Heart left ventricle (tissue), 13 donors: ENCODE results near the gene CYSTM1.

Source experiments
- POLR2A ChIP-seq, 2 donors: fragments of 450-650 bp; IDR thresholded peaks; one replicate each; pipeline ENCODE4 v1.6.1; 2017; ENCODE audit warnings: antibody characterized with exemption in 2 of 2, mild to moderate bottlenecking in 2 of 2, moderate library complexity in 2 of 2
- TF ChIP-seq, protein P1 (sequence below), 12 donors: fragments of 200-600 bp; sonication (generic) in 4 of 12; IDR thresholded peaks; one replicate each; pipeline versions ENCODE4 v1.5.0 to v1.8.0; 2018 to 2022; ENCODE audit warnings: antibody characterized with exemption in 12 of 12, mild to moderate bottlenecking in 5 of 12
- donor health status: ischemic (EF 13 %, LVEDD 7.1; RV severe dilation, severe dysfunction).
- donor health status: DM: no; HTN: yes; CAD: no.
- donor health status: DM: no; HTN: no; CAD: no.
- donor health status: ischemic (EF 25% LVEDD 6.9; RV normal size, moderate dysfunction).
- donor health status: ischemic (EF 25% LVEDD 5.7; RV mildly dilated, moderate dysfunction).
- donor health status: ischemic (EF 35%, LVEDD 5.7; RV mildly dilated, moderate dysfunction).
- donor health status: nonischemic (EF 11% LVEDD 7.7; RV severe dilation, severe dysfunction).
- donor health status: DM: yes; HTN: yes; CAD: no.
- donor health status: PGD.
- donor health status: ischemic (EF 29% LVEDD 5.4; RV normal size, mild dysfunction).
- donor health status: nonischemic (EF 23%, LVEDD 6.1; RV moderate dilation, normal function).

- TF ChIP-seq, protein P1, sequence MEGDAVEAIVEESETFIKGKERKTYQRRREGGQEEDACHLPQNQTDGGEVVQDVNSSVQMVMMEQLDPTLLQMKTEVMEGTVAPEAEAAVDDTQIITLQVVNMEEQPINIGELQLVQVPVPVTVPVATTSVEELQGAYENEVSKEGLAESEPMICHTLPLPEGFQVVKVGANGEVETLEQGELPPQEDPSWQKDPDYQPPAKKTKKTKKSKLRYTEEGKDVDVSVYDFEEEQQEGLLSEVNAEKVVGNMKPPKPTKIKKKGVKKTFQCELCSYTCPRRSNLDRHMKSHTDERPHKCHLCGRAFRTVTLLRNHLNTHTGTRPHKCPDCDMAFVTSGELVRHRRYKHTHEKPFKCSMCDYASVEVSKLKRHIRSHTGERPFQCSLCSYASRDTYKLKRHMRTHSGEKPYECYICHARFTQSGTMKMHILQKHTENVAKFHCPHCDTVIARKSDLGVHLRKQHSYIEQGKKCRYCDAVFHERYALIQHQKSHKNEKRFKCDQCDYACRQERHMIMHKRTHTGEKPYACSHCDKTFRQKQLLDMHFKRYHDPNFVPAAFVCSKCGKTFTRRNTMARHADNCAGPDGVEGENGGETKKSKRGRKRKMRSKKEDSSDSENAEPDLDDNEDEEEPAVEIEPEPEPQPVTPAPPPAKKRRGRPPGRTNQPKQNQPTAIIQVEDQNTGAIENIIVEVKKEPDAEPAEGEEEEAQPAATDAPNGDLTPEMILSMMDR (IDR thresholded peaks at IDR 0.05): no peak
- no peak for TF ChIP-seq POLR2A (IDR thresholded peaks at IDR 0.05)
Measured at GRCh38 chr5:140162781-140163180, 12.2 kb upstream of the CYSTM1 start.
